GM10266 (cell line): Measurements from ENCODE around the gene CNTN1.

Experiments used
- DNase-seq: peaks from one replicate; pipeline ENCODE4 v3.0.0; 2012; ENCODE audit errors: extremely low spot score
- TF ChIP-seq, protein P1 (sequence below): IDR thresholded peaks from 2 replicates; pipeline ENCODE4 v1.5.1; 2012; ENCODE audit warnings: mild to moderate bottlenecking, low read depth; ENCODE audit not compliant: control insufficient read depth, insufficient read depth; ENCODE audit errors: missing control alignments

The CNTN1 gene

DNA sequence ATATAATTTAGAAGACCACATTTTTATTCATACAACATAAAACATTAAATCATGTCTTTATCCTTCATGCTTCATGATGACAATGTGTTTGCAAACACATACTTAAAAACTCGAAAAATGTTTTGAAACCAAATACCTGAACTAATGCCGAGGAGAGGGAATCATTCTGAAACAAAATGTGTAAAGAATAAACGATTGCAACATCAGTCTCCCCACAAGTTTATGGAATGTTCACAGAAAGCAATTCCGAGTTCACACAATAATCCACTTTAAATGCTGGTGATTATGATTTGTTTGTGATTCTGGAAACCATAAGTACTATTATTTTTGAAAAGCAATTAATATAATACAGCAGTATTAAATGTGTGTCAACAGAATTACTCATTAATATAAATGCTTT lies 411.4 kb downstream of the CNTN1 start:
- TF ChIP-seq, protein P1, sequence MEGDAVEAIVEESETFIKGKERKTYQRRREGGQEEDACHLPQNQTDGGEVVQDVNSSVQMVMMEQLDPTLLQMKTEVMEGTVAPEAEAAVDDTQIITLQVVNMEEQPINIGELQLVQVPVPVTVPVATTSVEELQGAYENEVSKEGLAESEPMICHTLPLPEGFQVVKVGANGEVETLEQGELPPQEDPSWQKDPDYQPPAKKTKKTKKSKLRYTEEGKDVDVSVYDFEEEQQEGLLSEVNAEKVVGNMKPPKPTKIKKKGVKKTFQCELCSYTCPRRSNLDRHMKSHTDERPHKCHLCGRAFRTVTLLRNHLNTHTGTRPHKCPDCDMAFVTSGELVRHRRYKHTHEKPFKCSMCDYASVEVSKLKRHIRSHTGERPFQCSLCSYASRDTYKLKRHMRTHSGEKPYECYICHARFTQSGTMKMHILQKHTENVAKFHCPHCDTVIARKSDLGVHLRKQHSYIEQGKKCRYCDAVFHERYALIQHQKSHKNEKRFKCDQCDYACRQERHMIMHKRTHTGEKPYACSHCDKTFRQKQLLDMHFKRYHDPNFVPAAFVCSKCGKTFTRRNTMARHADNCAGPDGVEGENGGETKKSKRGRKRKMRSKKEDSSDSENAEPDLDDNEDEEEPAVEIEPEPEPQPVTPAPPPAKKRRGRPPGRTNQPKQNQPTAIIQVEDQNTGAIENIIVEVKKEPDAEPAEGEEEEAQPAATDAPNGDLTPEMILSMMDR = no peak
- no peak for DNase-seq

DNA sequence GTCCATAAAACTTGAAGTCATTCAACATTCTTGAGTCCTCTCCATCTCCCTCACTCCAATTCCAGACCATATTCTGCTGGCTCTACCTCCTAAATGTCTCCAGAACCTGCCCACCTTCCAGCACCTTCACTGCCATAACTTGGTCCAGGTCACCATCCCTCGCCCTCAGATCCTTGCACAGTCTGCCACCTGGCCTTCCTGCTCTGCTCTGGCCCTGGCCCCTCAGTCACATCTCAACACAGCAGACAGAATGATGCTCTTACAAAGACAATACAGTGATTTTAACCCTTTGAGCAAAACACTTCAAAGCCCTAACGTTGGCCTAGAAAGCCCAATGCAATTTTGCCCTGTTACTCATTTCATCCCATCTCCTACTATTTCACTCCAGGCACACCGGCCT lies 414.1 kb downstream of the CNTN1 start:
- no peak for DNase-seq

DNA sequence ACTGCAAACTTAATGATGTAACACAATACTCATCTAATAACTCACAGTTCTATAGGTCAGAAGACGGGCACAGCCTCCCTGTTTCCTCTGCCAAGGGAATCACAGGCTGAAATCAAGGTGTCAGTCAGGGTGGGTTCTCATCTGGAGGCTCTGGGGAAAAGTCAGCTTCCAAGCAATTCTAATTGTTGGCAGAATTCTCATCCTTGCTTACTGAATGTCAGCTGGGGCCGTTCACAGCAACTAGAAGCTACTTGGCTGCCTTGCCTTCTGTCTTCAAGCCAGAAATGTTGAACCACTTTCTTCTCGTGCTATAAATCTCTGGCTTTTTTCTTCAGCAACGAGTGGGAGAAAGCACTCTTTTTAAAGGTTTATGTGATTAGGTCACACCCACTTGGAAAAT lies 415.8 kb downstream of the CNTN1 start:
- DNase-seq = no peak
- TF ChIP-seq, protein P1 = no peak

More for the DNA sequence above, 414.1 kb downstream of the CNTN1 start:
- TF ChIP-seq, protein P1 = no peak

DNA sequence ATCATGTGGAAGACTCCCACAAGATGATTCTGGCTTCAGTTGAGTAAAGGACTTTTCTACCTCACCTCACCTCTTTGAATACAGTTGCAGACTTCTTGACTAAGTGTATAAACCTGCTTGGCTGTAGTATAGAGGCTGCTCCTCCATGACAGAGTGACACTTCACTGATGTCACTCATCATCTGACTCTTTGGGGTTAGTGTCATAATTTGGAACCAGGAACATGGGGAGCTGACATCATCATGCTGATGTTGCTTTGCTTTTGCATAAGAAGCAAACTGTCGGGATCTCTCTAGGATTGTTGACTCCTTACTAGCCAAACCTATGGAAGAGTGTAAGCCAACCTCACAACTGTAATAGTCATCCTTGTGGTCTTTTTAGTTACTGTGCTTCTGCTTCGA lies 420.7 kb downstream of the CNTN1 start:
- no peak for DNase-seq
- TF ChIP-seq, protein P1 = no peak

DNA sequence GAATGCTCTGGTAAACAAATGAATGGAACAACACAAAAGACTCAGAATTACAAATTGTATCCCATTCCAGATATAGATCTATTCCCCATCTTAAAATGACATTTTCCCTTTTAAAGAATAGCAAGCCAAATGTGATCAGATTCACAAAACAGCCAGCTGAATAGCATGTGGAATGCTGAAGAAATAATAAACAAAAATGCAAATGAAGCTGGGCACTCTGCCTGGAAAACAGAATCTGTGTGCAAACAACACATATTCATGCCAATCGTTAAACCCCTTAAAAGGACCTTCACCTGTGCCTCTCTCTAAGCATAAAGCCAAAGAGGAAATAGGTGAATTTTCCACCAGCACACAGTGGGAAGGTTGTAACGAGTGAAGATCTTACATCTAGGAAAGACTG lies 428.0 kb downstream of the CNTN1 start:
- TF ChIP-seq, protein P1 = no peak
- no peak for DNase-seq

DNA sequence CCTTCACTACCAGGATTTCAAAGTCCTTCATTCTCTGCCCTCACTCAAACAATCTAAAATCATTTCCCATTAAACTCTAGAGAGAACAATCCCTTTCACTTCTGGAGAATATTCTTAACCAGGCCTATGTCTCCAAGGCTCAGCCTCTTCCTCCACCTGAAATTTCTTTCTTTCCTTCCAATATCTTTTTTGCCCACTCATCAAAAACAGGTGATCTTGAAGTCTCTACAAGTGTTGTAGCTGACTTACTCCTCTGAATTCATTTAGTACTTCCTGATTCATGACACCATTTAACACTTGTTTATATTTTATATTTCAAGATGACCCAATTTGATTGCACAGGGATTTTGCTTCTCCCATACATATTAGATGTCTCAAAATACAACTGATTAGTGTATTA lies 429.1 kb downstream of the CNTN1 start:
- no peak for DNase-seq
- TF ChIP-seq, protein P1 = no peak
